Measurements from ENCODE around the gene GALNTL6. TPM values are rescaled to one million over a fixed set of nuclear protein-coding genes. Genes with fewer than 3 reads are reported as not detected.

Gene GALNTL6
- total RNA-seq, 1 experiment from 2014 or later, result not detected

DNA sequence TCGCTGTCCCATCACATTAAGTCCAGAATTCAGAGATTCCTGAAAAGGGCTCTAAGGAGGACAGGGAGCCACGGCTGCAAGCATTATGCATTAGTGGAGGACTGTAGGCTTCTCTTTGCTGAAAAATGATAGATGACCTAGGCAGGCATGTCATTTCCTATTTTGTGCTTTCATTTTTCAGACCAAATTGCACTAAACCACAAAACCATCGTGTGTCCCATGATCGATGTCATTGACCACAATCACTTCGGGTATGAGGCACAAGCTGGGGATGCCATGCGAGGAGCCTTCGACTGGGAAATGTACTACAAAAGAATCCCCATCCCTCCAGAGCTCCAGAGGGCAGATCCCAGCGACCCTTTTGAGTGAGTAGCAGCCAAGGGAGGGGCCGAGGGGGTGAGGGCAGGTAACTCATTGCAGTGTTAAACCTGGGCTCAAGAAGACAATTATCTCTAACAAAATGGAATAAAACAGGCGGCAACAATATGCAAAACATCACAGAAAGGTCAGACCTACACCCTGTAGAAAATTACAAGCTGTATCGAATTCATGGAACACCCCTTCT, 1000.2 kb downstream of the GALNTL6 start:
- ATAC-seq, result no peak
- Histone ChIP-seq H3K9me2 (ENCODE audit: insufficient read depth) (no peaks in the 10 kb centered on the region), H3K4me2 (ENCODE audit: low read length) (no peak overlapping the region), H3K4me3 (replicated peaks in 1 of 2; ENCODE audit: low read depth in 1 of 2, low read length in 2 of 2) (no peak overlapping the region), H4K20me1 (ENCODE audit: insufficient read depth) (no peaks in the 10 kb centered on the region), H3K9ac (ENCODE audit: low read length) (no peak overlapping the region), H3K36me3 (ENCODE audit: control insufficient read depth in 1 of 2, insufficient read depth in 2 of 2, low read length in 2 of 2) (no peaks in the 10 kb centered on the region), H3K9me3 (ENCODE audit: control insufficient read depth in 1 of 2, insufficient read depth in 1 of 2, low read depth in 1 of 2, low read length in 2 of 2) (no peaks in the 10 kb centered on the region), H3K79me2 (ENCODE audit: insufficient read depth, low read length) (no peaks in the 10 kb centered on the region), H3K4me1 (ENCODE audit: control insufficient read depth in 1 of 2, insufficient read depth in 2 of 2, low read length in 2 of 2) (no peaks in the 10 kb centered on the region), H3K27me3 (ENCODE audit: insufficient read depth, low read length) (no peaks in the 10 kb centered on the region), H2AFZ (ENCODE audit: low read depth, low read length, poor library complexity, severe bottlenecking) (no peak overlapping the region), H3K27ac (ENCODE audit: low read depth, low read length) (no peak overlapping the region)
- intact Hi-C loops (cut with micrococcal nuclease), result no loop called here
- ChIA-PET CTCF (no interaction called here), POLR2A (no interaction called here), RAD21 (ENCODE audit: low non-redundant PET in 1 of 2, low total read pairs in 2 of 2, uncharacterized antibody in 2 of 2, unreplicated experiment in 2 of 2) (no interaction called here)
- no peak for TF ChIP-seq ELF1 (IDR thresholded peaks at IDR 0.05; ENCODE audit: borderline replicate concordance, low read depth)
- TF ChIP-seq, protein P1, sequence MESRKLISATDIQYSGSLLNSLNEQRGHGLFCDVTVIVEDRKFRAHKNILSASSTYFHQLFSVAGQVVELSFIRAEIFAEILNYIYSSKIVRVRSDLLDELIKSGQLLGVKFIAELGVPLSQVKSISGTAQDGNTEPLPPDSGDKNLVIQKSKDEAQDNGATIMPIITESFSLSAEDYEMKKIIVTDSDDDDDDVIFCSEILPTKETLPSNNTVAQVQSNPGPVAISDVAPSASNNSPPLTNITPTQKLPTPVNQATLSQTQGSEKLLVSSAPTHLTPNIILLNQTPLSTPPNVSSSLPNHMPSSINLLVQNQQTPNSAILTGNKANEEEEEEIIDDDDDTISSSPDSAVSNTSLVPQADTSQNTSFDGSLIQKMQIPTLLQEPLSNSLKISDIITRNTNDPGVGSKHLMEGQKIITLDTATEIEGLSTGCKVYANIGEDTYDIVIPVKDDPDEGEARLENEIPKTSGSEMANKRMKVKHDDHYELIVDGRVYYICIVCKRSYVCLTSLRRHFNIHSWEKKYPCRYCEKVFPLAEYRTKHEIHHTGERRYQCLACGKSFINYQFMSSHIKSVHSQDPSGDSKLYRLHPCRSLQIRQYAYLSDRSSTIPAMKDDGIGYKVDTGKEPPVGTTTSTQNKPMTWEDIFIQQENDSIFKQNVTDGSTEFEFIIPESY (IDR thresholded peaks at IDR 0.05; ENCODE audit: extremely low read depth, insufficient replicate concordance, low read length), result no peak
- no peak for TF ChIP-seq JUND (IDR thresholded peaks at IDR 0.05)
- no peak for TF ChIP-seq CEBPB (IDR thresholded peaks at IDR 0.05; ENCODE audit: low read depth)
- TF ChIP-seq ZFX (IDR thresholded peaks at IDR 0.05), result no peak
- TF ChIP-seq EGR1 (IDR thresholded peaks at IDR 0.05; ENCODE audit: low read depth), result no peak
- no peak for TF ChIP-seq FOSL1 (IDR thresholded peaks at IDR 0.05; ENCODE audit: low read depth)
- DNase-seq (ENCODE audit: low read depth, low spot score), result no peak
- BruUV-seq (replicated peaks), result no TSS peak

DNA sequence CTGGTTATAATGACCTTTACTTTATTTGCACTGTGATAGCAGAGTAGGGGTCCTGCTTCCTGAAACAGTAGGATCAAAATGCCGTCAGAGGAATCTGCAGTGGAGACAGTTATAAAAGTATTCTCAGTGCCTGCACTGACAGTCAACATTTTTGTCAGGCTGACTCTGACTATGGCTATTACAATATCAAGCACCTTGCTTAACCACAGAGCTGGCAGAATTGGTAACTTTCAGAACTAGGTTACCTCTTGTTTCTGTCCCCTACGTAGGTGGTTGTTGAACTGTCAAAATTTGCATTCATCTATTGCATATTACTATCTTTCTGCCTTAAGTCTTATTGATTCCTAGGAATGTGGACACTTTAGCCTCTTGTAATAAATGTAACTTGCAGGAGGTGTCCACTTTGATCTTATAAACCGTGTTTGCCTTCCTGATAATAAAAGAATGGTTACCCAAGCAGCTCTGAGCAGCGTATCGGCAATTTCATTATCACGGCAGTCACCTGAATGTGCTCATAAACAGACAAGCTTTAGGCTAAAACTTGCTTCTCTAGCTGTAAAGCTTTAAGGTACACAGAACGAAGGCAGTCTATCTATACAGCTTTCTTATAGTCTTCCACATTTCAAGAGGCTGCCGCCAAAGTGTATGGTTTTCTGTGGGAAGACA, 1002.4 kb downstream of the GALNTL6 start:
- no TSS peak for BruUV-seq (replicated peaks)
- ATAC-seq, result no peak
- intact Hi-C loops (cut with micrococcal nuclease), result no loop called here
- Histone ChIP-seq H3K9me2 (ENCODE audit: insufficient read depth) (no peaks in the 10 kb centered on the region), H3K4me2 (ENCODE audit: low read length) (no peak overlapping the region), H2AFZ (ENCODE audit: low read depth, low read length, poor library complexity, severe bottlenecking) (no peak overlapping the region), H3K4me1 (ENCODE audit: control insufficient read depth in 1 of 2, insufficient read depth in 2 of 2, low read length in 2 of 2) (no peaks in the 10 kb centered on the region), H3K9me3 (ENCODE audit: control insufficient read depth in 1 of 2, insufficient read depth in 1 of 2, low read depth in 1 of 2, low read length in 2 of 2) (no peaks in the 10 kb centered on the region), H3K79me2 (ENCODE audit: insufficient read depth, low read length) (no peaks in the 10 kb centered on the region), H3K36me3 (ENCODE audit: control insufficient read depth in 1 of 2, insufficient read depth in 2 of 2, low read length in 2 of 2) (no peaks in the 10 kb centered on the region), H3K27me3 (ENCODE audit: insufficient read depth, low read length) (no peaks in the 10 kb centered on the region), H3K27ac (ENCODE audit: low read depth, low read length) (no peak overlapping the region), H3K4me3 (replicated peaks in 1 of 2; ENCODE audit: low read depth in 1 of 2, low read length in 2 of 2) (no peak overlapping the region), H3K9ac (ENCODE audit: low read length) (no peak overlapping the region), H4K20me1 (ENCODE audit: insufficient read depth) (no peaks in the 10 kb centered on the region)
- CTCF ChIA-PET, result no interaction called here
- POLR2A ChIA-PET, result no interaction called here
- DNase-seq (ENCODE audit: low read depth, low spot score), result no peak
- RAD21 ChIA-PET (ENCODE audit: low non-redundant PET in 1 of 2, low total read pairs in 2 of 2, uncharacterized antibody in 2 of 2, unreplicated experiment in 2 of 2), result no interaction called here
- no peak for TF ChIP-seq EGR1 (IDR thresholded peaks at IDR 0.05; ENCODE audit: low read depth)
- TF ChIP-seq POLR2A (IDR thresholded peaks at IDR 0.05; ENCODE audit: borderline replicate concordance, extremely low read depth, insufficient read depth, insufficient read length), result no peak
- no peak for TF ChIP-seq SIN3A (IDR thresholded peaks at IDR 0.05; ENCODE audit: low read depth)
- TF ChIP-seq EZH2 (IDR thresholded peaks at IDR 0.05), result no peak
- TF ChIP-seq ZFX (IDR thresholded peaks at IDR 0.05), result no peak
- no peak for TF ChIP-seq CEBPB (IDR thresholded peaks at IDR 0.05; ENCODE audit: low read depth)
- TF ChIP-seq POLR2AphosphoS5 (IDR thresholded peaks at IDR 0.05; ENCODE audit: low read depth, low read length), result no peak
- TF ChIP-seq, protein P1 (IDR thresholded peaks at IDR 0.05; ENCODE audit: extremely low read depth, insufficient replicate concordance, low read length), result no peak
- TF ChIP-seq, protein P2, sequence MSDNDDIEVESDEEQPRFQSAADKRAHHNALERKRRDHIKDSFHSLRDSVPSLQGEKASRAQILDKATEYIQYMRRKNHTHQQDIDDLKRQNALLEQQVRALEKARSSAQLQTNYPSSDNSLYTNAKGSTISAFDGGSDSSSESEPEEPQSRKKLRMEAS (IDR thresholded peaks at IDR 0.05), result no peak
- TF ChIP-seq RAD21 (IDR thresholded peaks at IDR 0.05; ENCODE audit: low read depth), result no peak
